ENCODE results near the gene CSAD. TPM values are rescaled to one million over a fixed set of nuclear protein-coding genes. Genes with fewer than 3 reads are reported as not detected.

The CSAD gene
- total RNA-seq, 1 experiment from 2014 or later = 11.5 TPM

DNA sequence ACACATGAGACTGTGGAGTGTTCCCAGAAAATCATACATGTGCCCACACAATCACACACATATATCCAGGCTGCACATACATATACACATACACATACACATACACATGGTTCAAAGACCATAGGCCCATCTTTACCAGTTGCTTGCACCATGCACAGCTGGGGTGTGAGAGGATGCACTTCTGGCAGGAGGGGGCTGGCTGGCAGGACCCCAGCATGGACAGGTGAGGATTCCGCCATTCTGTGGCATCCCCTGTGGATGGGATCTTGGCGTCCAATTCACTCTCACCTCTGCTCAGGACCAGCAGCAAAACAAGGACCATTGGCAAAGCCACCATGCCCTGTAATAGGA, 19.4 kb upstream of the CSAD start:
- no peak for ATAC-seq
- no peak for DNase-seq (ENCODE audit: low spot score)
- POLR2A ChIA-PET = no interaction called here
- CTCF ChIA-PET = interaction anchor here (0.6 to 10.2 kb wide), 7 partner anchors 10 to 138 kb away, joined by 3 to 136 read pairs (median 12); partner anchors contain the start of genes AAAS and ESPL1
- no peaks in the 10 kb centered on the region for H3K4me1 Mint-ChIP-seq
- TF ChIP-seq MAX (CRISPR knock-in tag; IDR thresholded peaks at IDR 0.05) (no peak), ZNF416 (CRISPR knock-in tag; IDR thresholded peaks at IDR 0.05) (no peak), GRHL2 (CRISPR knock-in tag; IDR thresholded peaks at IDR 0.05; ENCODE audit: insufficient replicate concordance, severe bottlenecking) (no peak)
- TF ChIP-seq, protein P1, sequence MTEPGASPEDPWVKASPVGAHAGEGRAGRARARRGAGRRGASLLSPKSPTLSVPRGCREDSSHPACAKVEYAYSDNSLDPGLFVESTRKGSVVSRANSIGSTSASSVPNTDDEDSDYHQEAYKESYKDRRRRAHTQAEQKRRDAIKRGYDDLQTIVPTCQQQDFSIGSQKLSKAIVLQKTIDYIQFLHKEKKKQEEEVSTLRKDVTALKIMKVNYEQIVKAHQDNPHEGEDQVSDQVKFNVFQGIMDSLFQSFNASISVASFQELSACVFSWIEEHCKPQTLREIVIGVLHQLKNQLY (CRISPR knock-in tag; IDR thresholded peaks at IDR 0.05) = no peak
- no peaks in the 10 kb centered on the region for H3K9me3 Mint-ChIP-seq
- H3K4me3 Mint-ChIP-seq = no peak overlapping the region
- no peaks in the 10 kb centered on the region for H3K36me3 Mint-ChIP-seq
- no peak overlapping the region for H3K27ac Mint-ChIP-seq
- H3K27me3 Mint-ChIP-seq (ENCODE audit: low read depth) = peaks cover 57% of the 10 kb centered on the region

- H3K4me1 Mint-ChIP-seq = no peaks in the 10 kb centered on the region
- TF ChIP-seq, protein P2, sequence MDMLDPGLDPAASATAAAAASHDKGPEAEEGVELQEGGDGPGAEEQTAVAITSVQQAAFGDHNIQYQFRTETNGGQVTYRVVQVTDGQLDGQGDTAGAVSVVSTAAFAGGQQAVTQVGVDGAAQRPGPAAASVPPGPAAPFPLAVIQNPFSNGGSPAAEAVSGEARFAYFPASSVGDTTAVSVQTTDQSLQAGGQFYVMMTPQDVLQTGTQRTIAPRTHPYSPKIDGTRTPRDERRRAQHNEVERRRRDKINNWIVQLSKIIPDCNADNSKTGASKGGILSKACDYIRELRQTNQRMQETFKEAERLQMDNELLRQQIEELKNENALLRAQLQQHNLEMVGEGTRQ (CRISPR knock-in tag; IDR thresholded peaks at IDR 0.05) = no peak
- TF ChIP-seq HMGA2 (CRISPR knock-in tag; IDR thresholded peaks at IDR 0.05) (no peak), OVOL2 (CRISPR knock-in tag; IDR thresholded peaks at IDR 0.05; ENCODE audit: borderline replicate concordance) (no peak), GRHL2 (CRISPR knock-in tag; IDR thresholded peaks at IDR 0.05; ENCODE audit: insufficient replicate concordance, severe bottlenecking) (no peak), JAZF1 (CRISPR knock-in tag; IDR thresholded peaks at IDR 0.05) (no peak), NR3C1 (CRISPR knock-in tag; conservative IDR thresholded peaks at IDR 0.05; ENCODE audit: low read depth) (no peak), NFYB (CRISPR knock-in tag; conservative IDR thresholded peaks at IDR 0.05; ENCODE audit: low read depth) (no peak), ZBTB21 (CRISPR knock-in tag; IDR thresholded peaks at IDR 0.05; ENCODE audit: borderline replicate concordance) (no peak), ZNF671 (CRISPR knock-in tag; IDR thresholded peaks at IDR 0.05) (no peak), SMAD4 (CRISPR knock-in tag; IDR thresholded peaks at IDR 0.05) (no peak), MYBL2 (CRISPR knock-in tag; IDR thresholded peaks at IDR 0.05) (no peak)
- TF ChIP-seq, protein P3, sequence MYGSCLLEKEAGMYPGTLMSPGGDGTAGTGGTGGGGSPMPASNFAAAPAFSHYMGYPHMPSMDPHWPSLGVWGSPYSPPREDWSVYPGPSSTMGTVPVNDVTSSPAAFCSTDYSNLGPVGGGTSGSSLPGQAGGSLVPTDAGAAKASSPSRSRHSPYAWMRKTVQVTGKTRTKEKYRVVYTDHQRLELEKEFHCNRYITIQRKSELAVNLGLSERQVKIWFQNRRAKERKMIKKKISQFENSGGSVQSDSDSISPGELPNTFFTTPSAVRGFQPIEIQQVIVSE (CRISPR knock-in tag; IDR thresholded peaks at IDR 0.05; ENCODE audit: borderline replicate concordance) = no peak
- TF ChIP-seq, protein P4, sequence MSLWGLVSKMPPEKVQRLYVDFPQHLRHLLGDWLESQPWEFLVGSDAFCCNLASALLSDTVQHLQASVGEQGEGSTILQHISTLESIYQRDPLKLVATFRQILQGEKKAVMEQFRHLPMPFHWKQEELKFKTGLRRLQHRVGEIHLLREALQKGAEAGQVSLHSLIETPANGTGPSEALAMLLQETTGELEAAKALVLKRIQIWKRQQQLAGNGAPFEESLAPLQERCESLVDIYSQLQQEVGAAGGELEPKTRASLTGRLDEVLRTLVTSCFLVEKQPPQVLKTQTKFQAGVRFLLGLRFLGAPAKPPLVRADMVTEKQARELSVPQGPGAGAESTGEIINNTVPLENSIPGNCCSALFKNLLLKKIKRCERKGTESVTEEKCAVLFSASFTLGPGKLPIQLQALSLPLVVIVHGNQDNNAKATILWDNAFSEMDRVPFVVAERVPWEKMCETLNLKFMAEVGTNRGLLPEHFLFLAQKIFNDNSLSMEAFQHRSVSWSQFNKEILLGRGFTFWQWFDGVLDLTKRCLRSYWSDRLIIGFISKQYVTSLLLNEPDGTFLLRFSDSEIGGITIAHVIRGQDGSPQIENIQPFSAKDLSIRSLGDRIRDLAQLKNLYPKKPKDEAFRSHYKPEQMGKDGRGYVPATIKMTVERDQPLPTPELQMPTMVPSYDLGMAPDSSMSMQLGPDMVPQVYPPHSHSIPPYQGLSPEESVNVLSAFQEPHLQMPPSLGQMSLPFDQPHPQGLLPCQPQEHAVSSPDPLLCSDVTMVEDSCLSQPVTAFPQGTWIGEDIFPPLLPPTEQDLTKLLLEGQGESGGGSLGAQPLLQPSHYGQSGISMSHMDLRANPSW (CRISPR knock-in tag; conservative IDR thresholded peaks at IDR 0.05; ENCODE audit: low read depth) = no peak
- H3K27me3 Mint-ChIP-seq (ENCODE audit: low read depth) = peaks cover 60% of the 10 kb centered on the region
- ChIA-PET POLR2A (no interaction called here), CTCF (interaction anchor here (1.0 to 10.2 kb wide), 10 partner anchors 10 to 138 kb away, joined by 3 to 136 read pairs (median 16); partner anchors contain the start of genes AAAS and ESPL1)
- DNase-seq (ENCODE audit: low spot score) (no peak), ATAC-seq (no peak)
- no peaks in the 10 kb centered on the region for H3K36me3 Mint-ChIP-seq
- no peak overlapping the region for H3K4me3 Mint-ChIP-seq
- no peak overlapping the region for H3K27ac Mint-ChIP-seq
- no peaks in the 10 kb centered on the region for H3K9me3 Mint-ChIP-seq
These were observed 19.0 kb upstream of the CSAD start for GRCh38 chr12:53199700-53200099.

GRCh38 chr12:53198486-53199110, 17.9 kb upstream of the CSAD start:
- POLR2A ChIA-PET = interaction anchor here (0.7 kb wide), 1 partner anchor 1360 kb away, joined by 3 read pairs; no protein-coding TSS in a partner anchor
- ATAC-seq = no peak
- TF ChIP-seq ZNF232 (CRISPR knock-in tag; IDR thresholded peaks at IDR 0.05) (no peak), IRF2 (CRISPR knock-in tag; IDR thresholded peaks at IDR 0.05; ENCODE audit: borderline replicate concordance, low read depth) (no peak), ZNF416 (CRISPR knock-in tag; IDR thresholded peaks at IDR 0.05) (no peak), ZSCAN18 (CRISPR knock-in tag; IDR thresholded peaks at IDR 0.05) (no peak), E2F4 (CRISPR knock-in tag; IDR thresholded peaks at IDR 0.05; ENCODE audit: borderline replicate concordance, low read depth) (no peak), ATF1 (CRISPR knock-in tag; IDR thresholded peaks at IDR 0.05) (no peak), ZNF219 (CRISPR knock-in tag; IDR thresholded peaks at IDR 0.05; ENCODE audit: borderline replicate concordance) (no peak)

More at GRCh38 chr12:53198486-53199110, 17.9 kb upstream of the CSAD start:
- H3K36me3 Mint-ChIP-seq = no peaks in the 10 kb centered on the region
- H3K27ac Mint-ChIP-seq = no peak overlapping the region
- no peak for DNase-seq (ENCODE audit: low spot score)
- H3K4me1 Mint-ChIP-seq = no peaks in the 10 kb centered on the region
- H3K9me3 Mint-ChIP-seq = no peaks in the 10 kb centered on the region
- H3K4me3 Mint-ChIP-seq = peak overlapping the region; percentile 57
- CTCF ChIA-PET = interaction anchor here (0.6 to 10.2 kb wide), 31 partner anchors 10 to 151 kb away, joined by 3 to 136 read pairs (median 12); partner anchors contain the start of genes AAAS, CSAD, ESPL1 and IGFBP6
- H3K27me3 Mint-ChIP-seq (ENCODE audit: low read depth) = peaks cover 71% of the 10 kb centered on the region

Data from WTC11 (cell line).